Upper lobe of left lung (tissue), 6 donors: ENCODE measurements around the gene SCARB1. TPM values are rescaled to one million over a fixed set of nuclear protein-coding genes. Genes with fewer than 3 reads are reported as not detected.

ENCODE experiments used
- ATAC-seq, 2 donors: fragments of 200-7000 bp; cut with Tn5 transposase; one replicate each; pipeline ENCODE4 v1.9.1; 2022; ENCODE audit warnings: mild to moderate bottlenecking in 2 of 2, moderate library complexity in 2 of 2; ENCODE audit not compliant: low FRiP score in 2 of 2
- DNase-seq, 2 donors: peaks; one replicate each; pipeline ENCODE4 v3.0.0-alpha.2; 2019 to 2020
- H3K27ac ChIP-seq, 4 donors: fragments of 200-600 bp; sonication (generic); one replicate each; pipeline ENCODE4 v1.5.1; 2016 to 2019
- H3K27me3 ChIP-seq, 4 donors: fragments of 200-600 bp; sonication (generic); one replicate each; pipeline ENCODE4 v1.5.1; 2017 to 2019
- H3K36me3 ChIP-seq, 4 donors: fragments of 200-600 bp; sonication (generic); one replicate each; pipeline ENCODE4 v1.5.1; 2016 to 2019
- H3K4me1 ChIP-seq, 4 donors: fragments of 200-600 bp; sonication (generic); one replicate each; pipeline ENCODE4 v1.5.1; 2018 to 2019
- H3K4me3 ChIP-seq, 4 donors: fragments of 200-600 bp; sonication (generic); one replicate each; pipeline ENCODE4 v1.5.1; 2017 to 2019; ENCODE audit warnings: mild to moderate bottlenecking in 2 of 4, moderate library complexity in 1 of 4
- H3K9me3 ChIP-seq, 4 donors: fragments of 200-600 bp; sonication (generic); one replicate each; pipeline ENCODE4 v1.5.1; 2018 to 2019
- EP300 ChIP-seq, 4 donors: sonication (generic); formaldehyde crosslinking; IDR thresholded peaks; one replicate each; pipeline ENCODE4 v1.5.1; 2017; ENCODE audit warnings: antibody characterized with exemption in 4 of 4, control low read depth in 2 of 4
- POLR2A ChIP-seq, 4 donors: fragments of 450-650 bp; IDR thresholded peaks; one replicate each; pipeline ENCODE4 v1.5.1; 2016 to 2017; ENCODE audit warnings: antibody characterized with exemption in 4 of 4, mild to moderate bottlenecking in 2 of 4
- POLR2AphosphoS5 ChIP-seq, 2 donors: sonication (generic); formaldehyde crosslinking; IDR thresholded peaks; one replicate each; pipeline ENCODE4 v1.5.1; 2017; ENCODE audit warnings: antibody characterized with exemption in 2 of 2
- WGBS, 2 donors: methylation state at CpG; one replicate each; pipeline ENCODE4 v1.1.5; 2017 to 2018; 5-methylcytosine and 5-hydroxymethylcytosine counted together
- total RNA-seq, 6 donors: library from RNA; depleted of rRNA in 4 of 6; stranded (reverse); fragments of >200 nt in 4 of 6; gene quantifications; one replicate each; pipeline versions ENCODE4 v1.1.0 to v1.2.1, GENCODE V29; 2016 to 2021
- TF ChIP-seq, protein P1 (sequence below), 6 experiments: fragments of 450-650 bp in 4 of 6; fragments of 200-600 bp in 2 of 6; sonication (generic) in 2 of 6; IDR thresholded peaks; one replicate each; pipeline ENCODE4 v1.5.1; 2016 to 2019; ENCODE audit warnings: antibody characterized with exemption in 6 of 6
- donor health status: DM: no; HTN: no; CAD: no; lungs with moderate emphysema.
- donor health status: DM: no; HTN: yes; CAD: no; lungs with severe emphysema.

SCARB1 gene
- total RNA-seq, 6 donors from 2014 or later: 10.0 to 51.3 (median 22.5) TPM

DNA sequence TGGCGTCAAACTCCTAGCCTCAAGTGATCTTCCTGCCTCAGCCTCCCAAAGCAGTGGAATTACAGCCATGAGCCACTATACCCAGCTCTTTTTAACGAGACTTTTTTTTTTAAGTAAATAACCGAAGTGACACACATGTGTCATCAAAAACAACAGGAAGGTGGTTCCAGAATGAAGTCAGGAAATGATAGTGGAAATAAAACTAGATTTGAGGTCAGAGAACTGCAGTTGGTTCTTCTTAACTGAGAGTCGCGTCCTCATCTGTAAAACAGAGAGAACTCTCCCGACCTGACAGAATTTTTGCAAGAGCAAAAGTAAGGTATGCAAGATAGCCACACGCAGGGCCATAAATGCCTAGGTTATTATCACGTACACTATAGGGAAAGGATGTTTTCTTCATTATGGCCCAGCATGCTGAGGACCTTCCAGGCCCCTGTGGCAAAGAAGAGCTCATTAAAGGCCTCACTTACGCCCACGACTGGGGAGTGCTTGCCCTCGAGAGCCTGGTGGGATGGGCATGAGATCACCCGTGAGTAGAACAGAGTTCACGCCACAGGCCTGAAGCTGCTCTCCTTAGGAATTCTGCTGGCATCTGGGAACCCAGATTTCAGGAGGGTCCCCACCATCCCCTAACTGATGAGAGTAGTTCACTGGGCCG, 67.2 kb downstream of the SCARB1 start:
- no peak for TF ChIP-seq EP300 (IDR thresholded peaks at IDR 0.05)
- TF ChIP-seq, protein P1, sequence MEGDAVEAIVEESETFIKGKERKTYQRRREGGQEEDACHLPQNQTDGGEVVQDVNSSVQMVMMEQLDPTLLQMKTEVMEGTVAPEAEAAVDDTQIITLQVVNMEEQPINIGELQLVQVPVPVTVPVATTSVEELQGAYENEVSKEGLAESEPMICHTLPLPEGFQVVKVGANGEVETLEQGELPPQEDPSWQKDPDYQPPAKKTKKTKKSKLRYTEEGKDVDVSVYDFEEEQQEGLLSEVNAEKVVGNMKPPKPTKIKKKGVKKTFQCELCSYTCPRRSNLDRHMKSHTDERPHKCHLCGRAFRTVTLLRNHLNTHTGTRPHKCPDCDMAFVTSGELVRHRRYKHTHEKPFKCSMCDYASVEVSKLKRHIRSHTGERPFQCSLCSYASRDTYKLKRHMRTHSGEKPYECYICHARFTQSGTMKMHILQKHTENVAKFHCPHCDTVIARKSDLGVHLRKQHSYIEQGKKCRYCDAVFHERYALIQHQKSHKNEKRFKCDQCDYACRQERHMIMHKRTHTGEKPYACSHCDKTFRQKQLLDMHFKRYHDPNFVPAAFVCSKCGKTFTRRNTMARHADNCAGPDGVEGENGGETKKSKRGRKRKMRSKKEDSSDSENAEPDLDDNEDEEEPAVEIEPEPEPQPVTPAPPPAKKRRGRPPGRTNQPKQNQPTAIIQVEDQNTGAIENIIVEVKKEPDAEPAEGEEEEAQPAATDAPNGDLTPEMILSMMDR (IDR thresholded peaks at IDR 0.05): no peak
- TF ChIP-seq POLR2AphosphoS5 (IDR thresholded peaks at IDR 0.05): no peak
- no peak for TF ChIP-seq POLR2A (IDR thresholded peaks at IDR 0.05)
- no peak for DNase-seq
- Histone ChIP-seq H3K9me3 (no peaks in the 10 kb centered on the region), H3K4me3 (no peak overlapping the region), H3K27me3 (no peaks in the 10 kb centered on the region), H3K27ac (no peak overlapping the region), H3K4me1 (no peaks in the 10 kb centered on the region), H3K36me3 (peaks cover 0 to 10% (median 0%) of the 10 kb centered on the region in 4 donors)
- 72 to 78% methylated on average over 11 to 14 of the region's 14 CpGs for WGBS, 2 donors
- ATAC-seq: no peak

GRCh38 chr12:124795081-124795948, 68.3 kb downstream of the SCARB1 start:
- WGBS, 2 donors: 94 to 99% methylated on average over 1 to 5 of the region's 6 CpGs
- ATAC-seq (no peak), DNase-seq (no peak)

DNA sequence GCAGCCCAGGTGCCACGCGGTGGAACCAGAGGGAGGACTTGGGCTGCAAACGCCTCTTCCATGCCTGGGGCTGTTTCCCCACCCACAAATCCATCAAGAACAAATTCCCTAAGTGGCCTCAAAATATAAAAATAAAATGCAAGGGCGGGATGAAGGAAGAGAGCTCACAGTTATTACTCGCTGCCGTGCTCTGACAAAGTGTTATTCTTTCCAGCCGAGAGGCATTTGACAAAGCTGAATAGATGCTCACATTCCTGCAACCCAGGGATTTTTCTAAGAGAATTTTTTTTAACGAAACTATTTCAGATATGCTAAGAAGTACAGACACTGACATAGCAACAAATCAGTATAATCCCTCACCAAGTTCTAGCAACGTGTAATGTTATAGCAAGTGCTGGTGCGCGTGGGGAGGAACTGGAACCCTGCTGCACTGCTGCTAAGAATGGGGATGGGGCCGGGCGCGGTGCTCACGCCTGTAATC, 70.7 kb downstream of the SCARB1 start:
- Histone ChIP-seq H3K4me1 (no peaks in the 10 kb centered on the region), H3K27ac (no peak overlapping the region), H3K4me3 (no peak overlapping the region), H3K27me3 (no peaks in the 10 kb centered on the region), H3K9me3 (no peaks in the 10 kb centered on the region), H3K36me3 (peaks cover 0 to 12% (median 0%) of the 10 kb centered on the region in 4 donors)
- WGBS, 2 donors: 96 to 97% methylated on average over 15 of the region's 15 CpGs
- DNase-seq (no peak), ATAC-seq (no peak)
- no peak for TF ChIP-seq POLR2A (IDR thresholded peaks at IDR 0.05)
- TF ChIP-seq EP300 (IDR thresholded peaks at IDR 0.05): no peak
- TF ChIP-seq POLR2AphosphoS5 (IDR thresholded peaks at IDR 0.05): no peak
- TF ChIP-seq, protein P1 (IDR thresholded peaks at IDR 0.05): no peak

More at GRCh38 chr12:124795081-124795948, 68.3 kb downstream of the SCARB1 start:
- Histone ChIP-seq H3K36me3 (peaks cover 0 to 13% (median 0%) of the 10 kb centered on the region in 4 donors), H3K27ac (no peak overlapping the region), H3K4me1 (no peaks in the 10 kb centered on the region), H3K9me3 (no peaks in the 10 kb centered on the region), H3K4me3 (no peak overlapping the region), H3K27me3 (no peaks in the 10 kb centered on the region)
- no peak for TF ChIP-seq POLR2A (IDR thresholded peaks at IDR 0.05)
- no peak for TF ChIP-seq POLR2AphosphoS5 (IDR thresholded peaks at IDR 0.05)
- TF ChIP-seq EP300 (IDR thresholded peaks at IDR 0.05): no peak
- TF ChIP-seq, protein P1 (IDR thresholded peaks at IDR 0.05): no peak

DNA sequence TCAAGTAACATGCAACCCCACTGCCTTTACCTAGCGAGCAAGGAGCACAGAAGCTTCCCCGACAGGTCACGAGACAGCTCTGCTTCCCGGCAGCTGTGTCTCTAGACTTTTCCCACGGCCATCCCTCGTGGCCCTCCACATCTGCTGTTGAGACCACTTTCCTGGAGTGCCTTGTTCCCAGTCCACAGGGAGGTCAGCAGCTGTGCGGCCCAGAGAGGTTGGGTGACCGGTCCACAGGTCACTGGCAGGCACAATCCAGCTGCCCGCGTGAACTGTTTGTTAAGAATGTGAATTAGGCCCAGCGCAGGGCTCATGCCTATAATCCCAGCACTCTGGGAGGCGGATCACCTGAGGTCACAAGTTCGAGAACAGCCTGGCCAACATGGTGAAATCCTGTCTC, 71.5 kb downstream of the SCARB1 start:
- WGBS, 2 donors: 95 to 96% methylated on average over 10 to 13 of the region's 13 CpGs
- H3K4me1 ChIP-seq: peaks cover 0 to under 1% (median 0%) of the 10 kb centered on the region in 4 donors
- DNase-seq (no peak), ATAC-seq (no peak)
- no peak overlapping the region for H3K27ac ChIP-seq
- H3K36me3 ChIP-seq: peaks cover 0 to 5% (median 0%) of the 10 kb centered on the region in 4 donors
- H3K27me3 ChIP-seq: no peaks in the 10 kb centered on the region
- TF ChIP-seq POLR2A (IDR thresholded peaks at IDR 0.05) (no peak), EP300 (IDR thresholded peaks at IDR 0.05) (no peak), POLR2AphosphoS5 (IDR thresholded peaks at IDR 0.05) (no peak)
- TF ChIP-seq, protein P1 (IDR thresholded peaks at IDR 0.05): no peak
- H3K9me3 ChIP-seq: no peaks in the 10 kb centered on the region
- no peak overlapping the region for H3K4me3 ChIP-seq
